ENCODE data around the gene C11orf54.
A peak's percentile ranks its signal among the peaks of the same experiment; 100 is the strongest.

Gene C11orf54

GRCh38 chr11:93741094-93741881 is at the start of gene C11orf54, which contains the start of gene TAF1D:
TSS of gene C11orf54 (plus strand) at chr11:93741672. CDS start at chr11:93747394, 5,722 bp downstream.
TSS of gene TAF1D (minus strand) at chr11:93741495. CDS start at chr11:93739304, 2,191 bp downstream.
- DNase-seq (ENCODE audit: extremely low spot score): peak; percentile 94
- no peak for TF ChIP-seq CTCF (IDR thresholded peaks at IDR 0.05; ENCODE audit: control extremely low read depth, extremely low read depth, low read depth, missing control alignments)
- ChIA-PET POLR2A (interaction anchor here (0.6 to 3.6 kb wide), 17 partner anchors 9 to 716 kb away, joined by 3 to 35 read pairs (median 4); partner anchors contain the start of genes CEP295 and MED17), CTCF (interaction anchor here (0.8 to 2.7 kb wide), 11 partner anchors 9 to 1187 kb away, joined by 3 to 11 read pairs (median 4); partner anchors contain the start of gene MED17)

- no peak for TF ChIP-seq CTCF (IDR thresholded peaks at IDR 0.05; ENCODE audit: control extremely low read depth, extremely low read depth, low read depth, missing control alignments)
- no peak for DNase-seq (ENCODE audit: extremely low spot score)
- ChIA-PET CTCF (interaction anchor here (1.0 to 1.4 kb wide), 4 partner anchors 13 to 21 kb away, joined by 3 read pairs; no protein-coding TSS in a partner anchor), POLR2A (no interaction called here)
Observed at GRCh38 chr11:93694109-93694508, 47.4 kb upstream of the C11orf54 start.

- ChIA-PET CTCF (interaction anchor here (1.1 to 1.4 kb wide), 3 partner anchors 12 to 14 kb away, joined by 3 read pairs; no protein-coding TSS in a partner anchor), POLR2A (no interaction called here)
- DNase-seq (ENCODE audit: extremely low spot score): no peak
- no peak for TF ChIP-seq CTCF (IDR thresholded peaks at IDR 0.05; ENCODE audit: control extremely low read depth, extremely low read depth, low read depth, missing control alignments)
Observed at GRCh38 chr11:93694557-93694956, 46.9 kb upstream of the C11orf54 start.

GRCh38 chr11:93697611-93698010 is 43.9 kb upstream of the C11orf54 start:
- DNase-seq (ENCODE audit: extremely low spot score): no peak
- ChIA-PET CTCF (interaction anchor here (0.9 to 1.3 kb wide), 4 partner anchors 9 to 45 kb away, joined by 3 to 4 read pairs (median 3); no protein-coding TSS in a partner anchor), POLR2A (no interaction called here)
- no peak for TF ChIP-seq CTCF (IDR thresholded peaks at IDR 0.05; ENCODE audit: control extremely low read depth, extremely low read depth, low read depth, missing control alignments)

- CTCF ChIA-PET: interaction anchor here (1.3 kb wide), 1 partner anchor 11 kb away, joined by 4 read pairs; no protein-coding TSS in a partner anchor
- POLR2A ChIA-PET: no interaction called here
- no peak for TF ChIP-seq CTCF (IDR thresholded peaks at IDR 0.05; ENCODE audit: control extremely low read depth, extremely low read depth, low read depth, missing control alignments)
- DNase-seq (ENCODE audit: extremely low spot score): no peak
Observed at GRCh38 chr11:93700830-93701229, 40.6 kb upstream of the C11orf54 start.

- CTCF ChIA-PET: interaction anchor here (1.0 to 1.2 kb wide), 3 partner anchors 12 to 38 kb away, joined by 3 read pairs; no protein-coding TSS in a partner anchor
- DNase-seq (ENCODE audit: extremely low spot score): no peak
Observed at GRCh38 chr11:93704237-93704636, 37.2 kb upstream of the C11orf54 start.

More at GRCh38 chr11:93704237-93704636, 37.2 kb upstream of the C11orf54 start:
- TF ChIP-seq CTCF (IDR thresholded peaks at IDR 0.05; ENCODE audit: control extremely low read depth, extremely low read depth, low read depth, missing control alignments): no peak
- POLR2A ChIA-PET: no interaction called here

All from GM10248 (cell line).